GM21529 (cell line): ENCODE results near the gene CFAP210.
A peak's percentile ranks its signal among the peaks of the same experiment; 100 is the strongest.

ENCODE experiments used
- ATAC-seq: cut with Tn5 transposase; IDR thresholded peaks from one replicate; pipeline ENCODE4 v1.9.1; 2021; ENCODE audit not compliant: unreplicated experiment

The CFAP210 gene, protein sequence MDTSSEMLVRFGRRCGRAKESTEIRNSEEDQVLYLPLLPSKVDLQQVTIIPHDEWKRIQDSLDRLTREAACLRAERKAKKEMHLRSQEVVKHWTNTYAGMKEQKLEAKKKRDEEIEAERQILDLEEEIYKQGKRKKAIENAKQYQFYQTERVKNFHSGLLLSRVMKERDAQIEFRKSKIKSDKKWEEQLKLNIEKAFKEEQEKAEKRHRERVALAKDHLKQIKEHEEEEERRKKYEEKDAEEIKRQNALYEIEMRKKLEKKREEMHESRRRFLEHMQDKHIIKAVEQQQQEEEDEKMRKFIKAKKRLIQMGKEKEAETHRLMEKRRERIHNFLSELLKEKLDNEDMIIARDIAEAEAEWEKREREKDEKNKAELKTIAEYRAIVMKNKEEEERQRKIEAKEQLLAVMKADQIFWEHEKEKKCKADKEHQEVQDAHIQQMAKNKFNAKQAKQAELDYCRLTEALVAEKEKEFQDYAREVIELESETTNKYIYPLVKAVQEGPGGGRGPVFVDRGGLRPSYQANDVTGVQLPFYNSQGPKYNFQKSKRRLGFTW

GRCh38 chr2:169694113-169694893, at the start of gene CFAP210, which contains the start of gene PHOSPHO2:
TSS of gene CFAP210 (minus strand) at chr2:169694405. CDS start at chr2:169694327, 78 bp downstream.
TSS of gene PHOSPHO2 (plus strand) at chr2:169694469. CDS start at chr2:169700972, 6,503 bp downstream.
- peak; percentile 99 for ATAC-seq

GRCh38 chr2:169743549-169743948, 49.3 kb upstream of the CFAP210 start:
- ATAC-seq, result no peak

GRCh38 chr2:169739351-169739750, 45.1 kb upstream of the CFAP210 start:
- ATAC-seq, result no peak

DNA sequence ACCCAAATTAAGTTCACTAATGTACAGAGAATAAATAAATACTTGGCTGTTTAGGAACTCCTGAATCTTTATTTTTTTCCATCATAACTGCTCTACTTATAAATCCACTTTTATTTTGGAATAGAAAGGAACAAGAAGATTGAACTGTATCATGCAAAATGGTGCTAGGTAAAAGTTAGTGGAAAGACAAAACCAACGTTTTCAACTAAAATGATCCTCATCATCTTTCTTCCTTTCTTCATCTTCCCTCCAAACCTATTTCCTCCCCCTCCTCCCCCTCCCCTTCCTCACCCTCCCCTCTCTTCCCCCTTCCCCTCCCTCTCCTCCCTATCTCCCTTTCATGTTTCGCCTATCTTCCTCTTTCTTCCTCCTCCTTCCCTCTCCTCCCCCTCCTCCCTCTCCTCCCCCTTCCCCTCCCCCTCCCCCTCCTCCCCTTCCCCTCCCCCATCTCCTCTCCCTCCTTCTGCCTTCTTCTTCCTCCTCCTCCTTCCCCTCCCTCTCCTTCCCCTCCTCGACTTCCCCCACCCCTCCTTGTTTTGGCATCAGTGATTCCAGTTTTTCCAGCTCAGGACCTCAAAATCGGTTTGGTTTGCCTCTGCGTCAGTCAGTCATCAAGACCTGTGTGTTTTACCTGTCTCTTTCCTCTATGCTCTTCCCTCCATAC, 44.5 kb upstream of the CFAP210 start:
- no peak for ATAC-seq

DNA sequence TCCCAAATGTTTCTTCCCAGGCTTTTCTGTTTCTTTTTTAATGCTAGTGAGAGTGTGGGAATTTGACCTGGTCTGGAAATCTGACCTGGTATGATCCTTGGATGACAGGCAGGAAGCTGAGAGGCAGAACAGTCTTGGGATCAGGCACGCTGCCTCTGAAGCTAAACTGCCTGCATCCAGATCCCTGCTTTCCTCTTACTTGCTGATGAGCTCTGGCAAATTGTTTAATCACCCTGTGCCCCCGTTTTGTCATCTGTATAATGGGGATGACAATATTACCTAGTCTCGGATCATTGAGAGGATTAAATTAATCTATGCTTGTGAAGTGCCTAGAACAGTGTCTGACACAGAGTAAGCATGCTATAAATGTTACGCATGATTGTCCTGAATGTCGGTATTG, 42.7 kb upstream of the CFAP210 start:
- no peak for ATAC-seq

DNA sequence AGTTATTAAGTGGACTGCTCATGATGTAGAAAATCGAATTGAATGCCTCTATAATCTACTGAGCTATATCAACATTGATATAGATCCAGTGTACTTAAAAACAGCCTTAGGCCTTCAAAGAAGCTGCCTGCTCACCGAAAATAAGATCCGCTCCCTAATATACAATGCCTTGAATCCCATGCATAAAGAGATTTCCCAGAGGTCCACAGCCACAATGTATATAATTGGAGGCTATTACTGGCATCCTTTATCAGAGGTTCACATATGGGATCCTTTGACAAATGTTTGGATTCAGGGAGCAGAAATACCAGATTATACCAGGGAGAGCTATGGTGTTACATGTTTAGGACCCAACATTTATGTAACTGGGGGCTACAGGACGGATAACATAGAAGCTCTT, 41.4 kb upstream of the CFAP210 start:
- ATAC-seq, result no peak

DNA sequence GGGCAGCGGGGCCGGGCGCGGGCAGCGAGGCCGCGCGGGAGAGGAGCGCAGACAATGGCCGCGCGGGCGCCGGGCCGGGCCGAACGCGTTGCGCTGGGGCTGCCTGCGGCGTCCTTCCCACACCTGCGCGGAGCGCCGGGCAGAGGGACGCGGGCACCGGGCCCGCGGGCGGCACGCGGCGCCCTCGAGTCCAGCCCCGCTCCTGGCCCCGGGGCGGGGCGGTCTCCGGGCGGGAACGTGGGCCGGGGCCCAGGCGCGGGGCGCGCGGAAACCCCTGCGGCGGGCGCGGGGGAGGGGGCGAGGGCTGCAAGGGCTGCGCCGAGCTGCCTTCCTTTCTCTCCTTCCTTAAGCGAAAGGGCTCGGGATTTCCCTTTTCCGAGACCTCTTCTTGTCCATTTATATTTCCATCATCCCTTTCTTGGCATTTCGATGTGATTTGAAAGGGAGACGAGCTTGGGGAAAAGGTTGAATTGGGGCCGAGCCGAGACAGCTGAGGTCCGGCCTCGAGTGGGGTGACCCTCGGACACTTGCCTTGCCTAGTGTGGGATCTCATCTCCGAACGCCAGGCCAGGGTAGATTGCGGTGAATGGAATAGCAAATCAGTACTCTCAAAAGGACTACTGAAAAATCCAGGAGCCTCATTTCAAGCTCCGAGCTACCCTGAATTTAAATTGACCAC, 40.1 kb upstream of the CFAP210 start:
- ATAC-seq, result peak; percentile 37

DNA sequence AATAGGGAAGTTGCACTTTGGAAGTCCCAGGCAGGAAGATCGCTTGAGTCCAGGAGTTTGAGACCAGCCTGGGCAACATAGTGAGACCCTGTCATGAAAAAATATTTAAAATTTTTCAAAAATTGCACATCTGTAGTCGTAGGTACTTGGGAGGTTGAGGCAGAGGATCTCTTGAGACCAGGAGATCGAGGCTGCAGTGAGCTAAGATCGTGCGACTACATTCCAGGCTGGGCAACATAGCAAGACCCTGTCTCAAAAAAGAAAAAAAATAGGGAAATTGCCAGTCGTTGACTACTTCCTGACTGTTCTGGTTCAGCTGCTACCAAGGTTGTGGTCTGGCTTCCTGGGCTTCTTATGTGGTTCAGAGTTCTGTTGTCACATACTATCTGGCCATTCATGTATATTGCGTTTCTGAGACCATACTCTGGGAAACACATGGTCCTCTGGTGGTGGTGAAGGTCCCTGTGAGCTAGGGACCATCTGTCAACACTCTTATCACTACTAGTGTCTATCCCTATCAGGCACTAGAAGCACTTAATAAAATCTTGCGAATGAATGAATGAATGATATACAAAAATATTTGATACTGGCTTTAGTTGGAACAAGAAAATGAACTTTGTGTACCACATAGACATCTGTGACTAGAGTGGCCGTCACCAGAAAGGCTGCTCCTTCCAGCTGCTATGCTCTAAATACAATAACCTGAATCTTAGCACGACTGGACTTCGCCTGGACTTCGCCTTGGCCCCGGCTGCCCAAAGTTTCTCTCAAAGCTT, 38.6 kb upstream of the CFAP210 start:
- ATAC-seq, result no peak

DNA sequence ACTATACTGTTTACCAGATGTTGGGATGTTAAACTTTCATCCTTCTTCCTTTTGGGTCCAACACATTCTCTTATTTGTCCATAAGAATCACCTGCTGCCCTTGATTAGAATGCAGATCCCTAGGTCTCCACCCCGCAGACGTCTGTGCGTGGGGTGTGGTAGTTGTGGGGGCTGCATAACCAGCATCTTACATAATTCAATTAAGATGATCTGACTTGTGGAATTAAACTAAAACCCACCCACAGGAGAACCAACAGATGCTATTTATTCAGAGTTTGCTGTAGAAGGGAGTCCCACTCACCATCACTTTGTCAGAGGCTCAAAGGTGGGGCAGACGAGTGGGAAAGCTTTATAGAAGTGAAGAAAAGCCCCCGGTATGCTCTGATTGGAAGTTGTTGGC, 37.9 kb upstream of the CFAP210 start:
- no peak for ATAC-seq

DNA sequence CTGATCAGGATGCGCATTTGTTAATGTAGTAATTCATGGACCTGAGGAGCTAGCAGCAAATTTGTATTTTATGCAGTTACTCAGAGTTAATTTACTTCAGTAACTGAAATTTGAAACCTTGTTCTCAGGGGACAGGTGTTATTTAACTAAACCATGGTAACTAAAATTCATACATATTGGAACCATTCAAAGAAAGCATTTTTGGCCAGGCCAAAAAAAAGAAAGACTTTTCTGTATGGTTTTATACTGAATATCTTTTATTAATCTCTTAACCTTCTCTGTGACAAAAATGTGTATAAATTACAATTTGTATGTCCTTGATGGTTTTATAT, 35.0 kb upstream of the CFAP210 start:
- no peak for ATAC-seq

GRCh38 chr2:169727065-169727464, 32.9 kb upstream of the CFAP210 start:
- no peak for ATAC-seq

- no peak for ATAC-seq
Measured at GRCh38 chr2:169721016-169721415, 26.8 kb upstream of the CFAP210 start.

DNA sequence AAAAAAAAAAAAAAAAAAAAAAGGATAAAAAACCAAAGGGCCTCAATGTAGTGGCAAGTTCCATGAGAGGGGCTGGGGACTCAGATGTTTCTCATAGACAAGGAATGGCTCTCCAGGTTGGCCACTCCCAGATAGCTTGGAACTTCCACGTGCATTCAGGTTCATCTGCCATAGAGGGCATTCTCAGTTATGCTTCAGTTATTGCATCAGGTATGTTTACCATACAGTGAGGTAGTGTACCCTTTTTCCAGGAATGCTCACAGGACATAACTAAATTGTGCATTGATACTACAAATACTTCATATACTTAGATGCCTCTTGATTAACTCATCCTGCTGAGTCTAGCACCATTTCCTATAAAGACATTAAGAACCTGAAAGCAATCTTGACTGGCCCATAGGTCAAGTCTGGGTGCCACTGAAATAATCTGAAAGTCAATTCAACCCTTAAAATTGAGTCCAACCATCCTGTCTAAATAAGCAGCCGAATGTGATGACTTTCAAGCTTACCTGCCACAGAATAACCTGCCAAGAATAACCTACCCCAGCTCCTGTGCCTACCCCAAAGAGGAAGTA, 24.8 kb upstream of the CFAP210 start:
- no peak for ATAC-seq

DNA sequence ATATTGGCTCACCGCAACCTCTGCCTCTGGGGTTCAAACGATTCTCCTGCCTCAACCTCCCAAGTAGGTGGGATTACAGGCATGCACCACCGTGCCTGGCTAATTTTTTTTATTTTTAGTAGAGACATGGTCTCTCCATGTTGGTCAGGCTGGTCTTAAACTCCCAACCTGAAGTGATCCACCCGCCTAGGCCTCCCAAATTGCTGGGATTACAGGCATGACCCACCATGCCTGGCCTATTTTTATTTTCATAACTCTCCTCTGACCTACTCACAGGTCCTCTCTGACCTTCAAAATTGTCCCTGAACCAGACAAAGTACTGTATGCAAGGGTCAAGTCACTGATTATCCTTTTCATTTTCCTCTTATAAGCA, 23.5 kb upstream of the CFAP210 start:
- ATAC-seq, result no peak

DNA sequence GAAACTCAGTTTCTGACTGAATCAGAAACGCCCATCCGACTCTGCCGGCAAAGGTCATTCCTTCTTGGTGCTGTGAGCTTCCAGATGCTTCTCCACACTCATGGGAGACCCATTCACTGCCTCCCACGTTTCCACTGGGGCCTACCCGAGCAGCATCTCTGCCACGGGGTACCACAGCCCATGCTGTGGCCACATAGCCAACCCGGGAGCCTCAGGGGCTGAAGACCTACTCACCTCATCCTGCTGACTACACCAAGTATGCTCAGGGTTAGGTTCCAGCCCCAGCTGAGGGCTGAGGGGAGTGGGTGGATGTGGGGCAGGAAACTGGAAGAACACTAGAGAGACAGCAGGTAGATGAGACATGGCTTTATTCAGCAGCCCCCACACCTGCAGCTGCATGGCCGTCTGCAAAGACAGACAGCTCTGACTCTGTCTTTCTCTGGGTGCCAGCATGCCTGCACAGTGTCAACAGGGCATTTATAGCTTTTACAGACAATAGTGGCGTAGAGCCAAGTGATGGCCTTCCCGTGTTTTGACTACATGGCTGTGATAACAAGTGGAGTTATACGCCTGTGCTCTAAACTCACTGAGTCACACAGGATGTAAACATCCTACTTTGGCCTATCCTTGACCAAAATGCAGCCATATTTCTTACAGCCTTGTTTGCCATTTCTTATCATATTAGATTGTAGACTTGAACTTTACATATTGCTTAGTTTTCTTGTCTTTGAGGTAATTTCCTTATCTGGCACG, 22.9 kb upstream of the CFAP210 start:
- ATAC-seq, result no peak

- no peak for ATAC-seq
Measured at GRCh38 chr2:169716238-169716886, 22.2 kb upstream of the CFAP210 start.

DNA sequence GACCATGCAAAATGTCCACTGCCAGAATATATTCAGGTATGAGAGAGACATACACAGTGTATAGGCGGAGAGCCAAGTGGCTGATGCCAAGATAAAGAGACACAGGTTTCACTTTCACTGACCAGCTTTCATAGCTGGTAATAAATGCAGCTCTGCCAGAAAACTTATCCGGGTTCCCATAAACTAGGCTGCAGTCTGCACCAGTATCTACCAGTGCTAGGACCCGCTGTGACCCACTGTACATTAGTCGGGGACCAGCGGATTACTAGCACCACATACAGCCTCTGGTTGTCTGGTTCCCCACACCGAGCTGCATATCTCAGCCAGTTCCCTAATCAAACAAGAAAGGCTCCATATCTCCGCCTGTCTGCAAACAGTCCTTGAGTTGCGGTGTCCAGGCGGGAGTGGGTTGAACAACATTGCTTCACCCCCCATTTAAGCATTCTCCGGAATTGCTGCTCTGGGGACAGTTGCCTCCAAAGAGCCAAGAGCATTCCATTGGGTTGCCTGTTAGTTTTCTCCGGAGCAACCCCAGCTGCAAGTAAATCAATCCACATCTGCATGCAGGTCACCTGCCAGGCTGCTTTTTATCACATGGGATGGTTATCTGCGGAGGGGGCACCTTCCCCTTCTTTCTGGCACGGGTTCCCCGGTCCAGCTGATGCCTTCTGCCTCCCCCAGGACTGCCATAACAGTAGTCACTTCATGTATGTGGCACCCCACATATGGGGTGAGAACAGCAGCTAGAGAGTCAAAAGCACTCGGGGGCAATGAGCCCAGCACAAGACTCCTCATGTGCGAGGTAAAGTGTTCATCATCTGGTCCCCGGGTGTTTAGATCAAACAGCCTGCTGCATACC, 21.4 kb upstream of the CFAP210 start:
- no peak for ATAC-seq

- no peak for ATAC-seq
Measured at GRCh38 chr2:169714699-169715098, 20.5 kb upstream of the CFAP210 start.
